Activated naive CD8-positive, alpha-beta T cell treated with anti-CD3 and anti-CD28 coated beads for 36 hours (primary cell): ENCODE results near the gene COPA. TPM values are rescaled to one million over a fixed set of nuclear protein-coding genes. Genes with fewer than 3 reads are reported as not detected.

ENCODE experiments used
- DNase-seq: peaks from one replicate; pipeline ENCODE4 v3.0.0; 2021
- H3K27ac Mint-ChIP-seq: one replicate; pipeline ENCODE4 v1.8.0; 2022; ENCODE audit warnings: mild to moderate bottlenecking, moderate library complexity, mixed read lengths
- H3K27me3 Mint-ChIP-seq: one replicate; pipeline ENCODE4 v1.8.0; 2022; ENCODE audit warnings: mild to moderate bottlenecking, mixed read lengths
- H3K36me3 Mint-ChIP-seq: one replicate; pipeline ENCODE4 v1.8.0; 2021; ENCODE audit warnings: mild to moderate bottlenecking, mixed read lengths
- H3K4me1 Mint-ChIP-seq: one replicate; pipeline ENCODE4 v1.8.0; 2021; ENCODE audit warnings: mixed read lengths
- H3K4me3 Mint-ChIP-seq: one replicate; pipeline ENCODE4 v1.8.0; 2022; ENCODE audit warnings: mild to moderate bottlenecking, moderate library complexity, mixed read lengths
- H3K9me3 Mint-ChIP-seq: one replicate; pipeline ENCODE4 v1.8.0; 2022; ENCODE audit warnings: mixed read lengths
- total RNA-seq, 2 experiments: library from RNA; stranded (reverse); gene quantifications; one replicate each; pipeline ENCODE4 v1.2.3, GENCODE V29; 2021

The COPA gene
- total RNA-seq, 2 experiments from 2014 or later, result 110 to 119 TPM

- Mint-ChIP-seq H3K9me3 (no peaks in the 10 kb centered on the region), H3K27me3 (no peaks in the 10 kb centered on the region), H3K36me3 (peaks cover 8% of the 10 kb centered on the region), H3K27ac (peak overlapping the region; percentile 45), H3K4me1 (peaks cover 20% of the 10 kb centered on the region), H3K4me3 (no peak overlapping the region)
- peak; percentile 33 for DNase-seq
These were observed 91.1 kb downstream of the COPA start for GRCh38 chr1:160251687-160252526.

DNA sequence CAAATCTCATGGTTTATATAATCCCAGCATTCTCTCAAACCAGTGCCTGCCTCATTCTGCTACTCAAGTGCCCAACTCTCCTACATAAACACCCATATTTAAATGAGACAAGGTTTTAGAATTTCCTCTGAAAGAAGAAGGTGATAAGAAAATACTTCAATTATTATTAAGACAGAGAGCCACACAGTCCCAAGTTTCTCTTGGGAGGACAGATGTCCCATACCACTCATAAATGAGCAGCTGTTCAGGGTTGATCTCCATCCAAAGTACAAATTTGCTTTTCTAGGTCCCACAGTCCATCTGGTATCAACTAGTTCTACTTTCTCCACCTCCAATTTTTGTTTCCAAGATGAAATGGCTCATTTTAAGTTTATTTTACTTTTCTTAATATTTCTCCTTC is 92.0 kb downstream of the COPA start:
- Mint-ChIP-seq H3K4me1 (peaks cover 18% of the 10 kb centered on the region), H3K9me3 (no peaks in the 10 kb centered on the region), H3K4me3 (no peak overlapping the region), H3K27me3 (no peaks in the 10 kb centered on the region), H3K36me3 (peaks cover 8% of the 10 kb centered on the region), H3K27ac (peak overlapping the region; percentile 34)
- DNase-seq, result no peak

DNA sequence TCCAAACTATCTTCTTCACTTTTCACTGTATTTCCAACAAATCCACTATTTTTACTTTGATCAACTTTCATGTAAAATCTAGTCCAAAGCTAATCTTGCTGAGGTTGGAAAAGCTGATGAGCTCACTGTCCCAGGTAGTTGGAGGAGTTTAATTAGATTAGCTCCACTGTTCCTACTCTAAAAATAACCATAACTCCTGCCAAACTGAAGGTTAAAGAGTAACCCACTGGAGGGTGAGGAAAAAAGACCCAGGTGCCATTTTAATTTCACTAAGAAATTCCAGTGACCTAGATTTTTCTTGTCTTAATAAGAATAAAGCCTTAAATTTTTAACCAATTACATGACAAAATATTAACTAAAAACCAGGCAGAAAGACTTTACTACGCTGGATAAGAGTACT is 96.0 kb downstream of the COPA start:
- H3K36me3 Mint-ChIP-seq, result peaks cover 3% of the 10 kb centered on the region
- H3K27ac Mint-ChIP-seq, result no peak overlapping the region
- H3K4me3 Mint-ChIP-seq, result no peak overlapping the region
- no peak for DNase-seq
- peaks cover 25% of the 10 kb centered on the region for H3K4me1 Mint-ChIP-seq
- H3K27me3 Mint-ChIP-seq, result no peaks in the 10 kb centered on the region
- H3K9me3 Mint-ChIP-seq, result no peaks in the 10 kb centered on the region

DNA sequence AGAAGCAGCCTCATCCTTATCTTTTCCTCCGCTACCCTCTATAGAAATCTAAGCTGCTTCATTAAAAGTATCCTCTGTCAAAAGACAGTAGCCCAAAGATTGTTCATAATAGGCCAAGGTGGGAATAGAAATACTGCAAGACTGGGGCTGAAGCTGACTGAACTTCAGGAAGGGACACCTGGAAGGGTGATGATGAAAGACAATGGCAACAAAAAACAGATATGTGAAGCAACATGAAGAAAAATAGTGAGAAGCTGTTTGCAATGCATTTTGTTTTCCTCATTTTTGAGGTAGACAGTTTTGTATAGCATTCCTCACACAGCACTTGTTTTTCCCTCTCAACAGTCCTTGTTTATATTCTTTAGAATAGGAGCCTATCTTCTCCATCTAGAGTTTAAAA is 97.6 kb downstream of the COPA start:
- no peak overlapping the region for H3K27ac Mint-ChIP-seq
- H3K4me3 Mint-ChIP-seq, result no peak overlapping the region
- no peaks in the 10 kb centered on the region for H3K27me3 Mint-ChIP-seq
- peaks cover 1% of the 10 kb centered on the region for H3K36me3 Mint-ChIP-seq
- H3K9me3 Mint-ChIP-seq, result no peaks in the 10 kb centered on the region
- peaks cover 19% of the 10 kb centered on the region for H3K4me1 Mint-ChIP-seq
- DNase-seq, result no peak

GRCh38 chr1:160244209-160244608 is 98.8 kb downstream of the COPA start:
- no peaks in the 10 kb centered on the region for H3K27me3 Mint-ChIP-seq
- DNase-seq, result no peak
- H3K9me3 Mint-ChIP-seq, result no peaks in the 10 kb centered on the region
- peaks cover 19% of the 10 kb centered on the region for H3K4me1 Mint-ChIP-seq
- H3K4me3 Mint-ChIP-seq, result no peak overlapping the region
- peaks cover 6% of the 10 kb centered on the region for H3K36me3 Mint-ChIP-seq
- H3K27ac Mint-ChIP-seq, result no peak overlapping the region

DNA sequence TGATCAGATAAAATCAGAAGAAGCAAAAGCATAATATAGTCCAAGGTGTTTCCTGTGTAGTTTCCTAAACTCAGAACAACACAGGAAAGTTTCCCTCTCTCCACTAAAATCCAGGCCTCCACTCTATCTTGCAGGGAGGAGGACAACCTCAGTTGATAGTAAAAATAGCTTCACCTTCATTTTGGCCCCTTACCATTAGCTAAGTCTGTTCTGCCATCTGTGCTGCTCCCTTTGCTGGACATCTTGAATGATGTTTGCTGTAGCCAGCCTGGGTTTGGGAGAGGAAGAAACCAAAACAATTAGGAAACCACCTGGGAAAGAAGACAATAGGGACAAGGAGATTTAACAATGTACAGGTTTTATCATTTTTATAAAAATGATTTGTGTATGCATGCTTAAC is 99.3 kb downstream of the COPA start:
- no peak overlapping the region for H3K4me3 Mint-ChIP-seq
- DNase-seq, result no peak
- no peak overlapping the region for H3K27ac Mint-ChIP-seq
- no peaks in the 10 kb centered on the region for H3K9me3 Mint-ChIP-seq
- no peaks in the 10 kb centered on the region for H3K27me3 Mint-ChIP-seq
- H3K36me3 Mint-ChIP-seq, result peaks cover 8% of the 10 kb centered on the region
- H3K4me1 Mint-ChIP-seq, result peaks cover 19% of the 10 kb centered on the region

GRCh38 chr1:160239582-160240299 is 103.3 kb downstream of the COPA start:
- Mint-ChIP-seq H3K27me3 (no peaks in the 10 kb centered on the region), H3K9me3 (no peaks in the 10 kb centered on the region), H3K4me3 (no peak overlapping the region), H3K27ac (no peak overlapping the region), H3K4me1 (peaks cover 5% of the 10 kb centered on the region), H3K36me3 (peaks cover 13% of the 10 kb centered on the region)
- DNase-seq, result no peak

Other genes starting within 250 kb of the COPA start
- 10 to 100 TPM; 38.0 to 39.0 TPM for gene IGSF8, start 244.6 kb downstream of the COPA start, total RNA-seq
- gene ATP1A2, start 227.5 kb downstream of the COPA start, total RNA-seq, result not detected
- gene ATP1A4, start 191.6 kb downstream of the COPA start, total RNA-seq, result not detected
- not detected for gene CASQ1, start 152.7 kb downstream of the COPA start, total RNA-seq
- gene PEA15, start 137.9 kb downstream of the COPA start, total RNA-seq, result 10 to 100 TPM; 51.7 to 57.4 TPM
- 10 to 100 TPM; 86.9 to 94.1 TPM for gene DCAF8, start 80.7 kb downstream of the COPA start, total RNA-seq
- gene PEX19, start 58.1 kb downstream of the COPA start, total RNA-seq, result 10 to 100 TPM; 49.8 to 52.1 TPM
- 10 to 100 TPM; 49.5 to 53.5 TPM for gene NCSTN, start 133 bp upstream of the COPA start, total RNA-seq
- gene NHLH1, start 23.8 kb upstream of the COPA start, total RNA-seq, result under 1 TPM; 0.34 to 0.52 TPM
- gene VANGL2, start 57.3 kb upstream of the COPA start, total RNA-seq, result under 1 TPM; 0.24 to 0.31 TPM
- gene SLAMF6, start 180.0 kb upstream of the COPA start, total RNA-seq, result 10 to 100 TPM; 46.8 to 48.1 TPM
- gene CD84, start 236.2 kb upstream of the COPA start, total RNA-seq, result 10 to 100 TPM; 13.5 to 13.7 TPM